Hindlimb muscle (tissue), 1 donor: Measurements from ENCODE around the gene PLCB4. TPM values are rescaled to one million over a fixed set of nuclear protein-coding genes. Genes with fewer than 3 reads are reported as not detected.
A peak's percentile ranks its signal among the peaks of the same experiment; 100 is the strongest.

ENCODE experiments used
- DNase-seq: peaks from one replicate; pipeline ENCODE4 v3.0.0-alpha.2; 2013
- polyA plus RNA-seq: library from polyadenylated mRNA; unstranded; fragments of 120-200 nt; gene quantifications from one replicate; pipeline ENCODE4 v1.2.1, GENCODE V29; 2013; ENCODE audit not compliant: insufficient read length

PLCB4 gene
- polyA plus RNA-seq, 1 donor, result 3.2 TPM

DNA sequence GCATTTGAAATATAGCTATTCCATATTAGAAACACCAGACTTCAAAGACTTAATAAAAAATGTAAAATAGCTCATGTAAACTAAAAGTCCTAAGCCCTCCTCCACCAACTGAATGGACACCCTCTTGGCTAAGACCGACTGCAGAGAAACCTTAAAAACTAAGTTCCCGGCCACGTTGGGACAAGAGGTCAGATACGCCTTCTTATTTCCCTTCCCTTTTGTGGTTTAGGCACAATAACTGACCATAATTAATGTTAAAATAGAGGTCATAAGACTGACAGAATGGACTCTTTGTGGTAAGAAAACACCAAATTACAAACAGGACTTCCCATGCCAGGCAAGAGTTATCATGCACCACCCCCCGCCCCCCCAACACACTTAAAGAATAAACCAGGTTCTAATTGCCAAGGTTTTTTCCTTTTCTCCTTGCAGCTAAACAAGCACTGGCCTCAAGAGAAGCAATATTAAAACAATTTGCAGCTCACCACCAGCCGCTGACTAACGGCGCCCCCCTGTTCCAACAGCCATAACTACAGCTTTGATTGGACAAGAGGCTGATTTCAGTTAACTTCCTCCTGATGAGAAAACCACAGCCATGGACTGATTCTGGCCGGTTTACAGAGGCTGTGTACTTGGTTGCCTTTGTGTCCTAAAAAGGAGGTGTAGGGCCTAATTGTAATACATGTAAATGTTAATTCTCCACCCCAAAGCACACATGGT, 434.8 kb downstream of the PLCB4 start:
- DNase-seq, result no peak

DNA sequence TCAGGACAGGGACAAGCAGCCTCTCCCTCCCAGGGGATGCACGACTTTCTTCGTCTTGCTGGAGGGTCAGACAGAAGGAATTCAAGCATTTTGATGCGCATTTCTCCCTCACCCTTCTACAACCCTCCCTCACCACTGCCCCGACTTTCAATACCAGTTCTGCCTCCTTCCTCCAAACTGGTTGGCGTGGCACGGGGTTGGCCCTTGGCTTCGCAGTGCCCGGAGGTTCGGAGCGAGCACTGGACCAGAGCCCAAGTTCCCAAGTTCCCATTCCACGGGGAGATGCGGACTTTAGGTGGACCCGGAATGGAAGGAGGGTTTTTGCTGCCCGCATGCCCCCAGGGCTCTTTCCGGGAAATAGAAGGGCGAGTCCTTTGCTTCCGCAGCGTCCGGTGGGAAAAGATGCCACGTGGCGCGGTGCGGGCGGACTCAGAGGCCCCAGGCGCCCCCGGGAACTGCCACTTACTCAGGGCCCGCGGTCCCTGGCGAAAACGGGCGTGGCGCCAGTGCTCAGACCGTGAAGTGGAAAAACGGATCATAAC, 437.5 kb downstream of the PLCB4 start:
- DNase-seq, result no peak

GRCh38 chr20:9506964-9507369, 438.1 kb downstream of the PLCB4 start:
- no peak for DNase-seq

GRCh38 chr20:9507544-9508239, 438.8 kb downstream of the PLCB4 start:
- DNase-seq, result no peak

- DNase-seq, result no peak
Measured at GRCh38 chr20:9508240-9508661, 439.4 kb downstream of the PLCB4 start.

GRCh38 chr20:9508696-9509178, 439.9 kb downstream of the PLCB4 start:
- no peak for DNase-seq

GRCh38 chr20:9509246-9509645, 440.4 kb downstream of the PLCB4 start:
- DNase-seq, result no peak

- no peak for DNase-seq
Measured at GRCh38 chr20:9510911-9511310, 442.0 kb downstream of the PLCB4 start.

DNA sequence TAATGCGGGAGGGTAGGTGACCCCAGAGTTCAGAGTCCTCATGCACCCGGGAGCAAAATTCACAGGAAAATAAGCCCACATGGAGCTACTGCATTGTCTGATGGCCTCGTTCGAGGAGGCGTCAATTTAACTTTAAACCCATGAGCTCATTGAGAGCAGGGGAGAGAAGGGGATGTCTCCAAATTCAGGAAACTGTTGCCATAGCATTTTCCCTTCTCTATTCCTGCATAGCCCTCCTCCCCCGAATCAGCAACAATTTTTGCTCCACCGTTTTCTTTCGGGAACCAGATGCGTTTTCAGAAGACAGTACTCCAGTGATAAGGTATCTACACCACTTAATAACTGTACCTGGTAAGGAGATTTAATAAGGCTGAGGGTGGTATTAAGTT, 445.2 kb downstream of the PLCB4 start:
- DNase-seq, result no peak

DNA sequence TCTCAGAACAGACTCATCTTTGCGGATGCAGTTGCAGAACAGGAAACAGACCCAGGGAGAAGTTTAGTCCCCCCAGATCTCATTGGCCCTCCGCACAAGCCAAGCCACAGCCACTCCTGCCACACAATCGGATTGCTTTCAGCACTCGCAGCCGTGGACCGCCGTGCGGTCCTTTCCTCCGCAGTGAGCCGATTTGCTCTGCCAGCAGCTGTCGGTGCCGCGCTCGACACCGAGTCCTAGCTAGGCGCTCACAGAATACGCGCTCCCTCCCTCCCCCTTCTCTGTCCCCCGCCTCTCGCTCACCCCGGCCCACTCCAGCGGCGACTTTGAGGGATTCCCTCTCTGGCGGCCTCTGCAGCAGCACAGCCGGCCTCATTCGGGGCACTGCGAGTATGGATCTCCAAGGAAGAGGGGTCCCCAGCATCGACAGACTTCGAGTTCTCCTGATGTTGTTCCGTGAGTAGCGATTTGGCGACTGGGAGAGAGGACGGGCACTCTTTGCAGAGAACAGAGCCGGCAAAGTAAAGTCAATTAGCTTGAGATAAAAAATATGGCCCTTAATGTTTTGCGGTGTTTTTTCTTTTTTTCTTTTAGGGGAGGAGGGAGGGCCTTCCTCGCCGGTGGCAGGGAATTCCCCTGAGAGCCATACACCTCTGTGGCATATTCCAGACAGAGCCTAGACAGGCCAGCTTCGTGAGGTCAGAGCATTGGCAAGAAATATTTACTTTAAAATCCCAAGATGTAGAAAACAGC, 445.8 kb downstream of the PLCB4 start, which contains the start of gene LAMP5:
Gene LAMP5 (plus strand): TSS at position 130 of the 753 bp plus-strand sequence. CDS start 263 bp downstream, at position 393.
- DNase-seq, result peak; percentile 41

DNA sequence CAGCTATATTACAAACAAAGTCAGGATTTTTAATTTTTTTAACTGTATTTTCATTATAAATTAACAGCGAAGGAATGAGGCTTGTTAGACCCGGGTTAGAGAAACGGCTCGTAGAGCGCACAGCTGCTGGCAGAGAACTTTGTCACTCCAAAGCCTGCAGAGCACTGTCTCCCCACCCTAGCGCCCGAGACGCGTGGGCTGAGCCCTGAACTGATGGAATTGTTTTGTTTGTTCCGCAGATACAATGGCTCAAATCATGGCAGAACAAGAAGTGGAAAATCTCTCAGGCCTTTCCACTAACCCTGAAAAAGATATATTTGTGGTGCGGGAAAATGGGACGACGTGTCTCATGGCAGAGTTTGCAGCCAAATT, 446.3 kb downstream of the PLCB4 start:
- no peak for DNase-seq

- DNase-seq, result no peak
Measured at GRCh38 chr20:9515741-9516233, 446.9 kb downstream of the PLCB4 start.

DNA sequence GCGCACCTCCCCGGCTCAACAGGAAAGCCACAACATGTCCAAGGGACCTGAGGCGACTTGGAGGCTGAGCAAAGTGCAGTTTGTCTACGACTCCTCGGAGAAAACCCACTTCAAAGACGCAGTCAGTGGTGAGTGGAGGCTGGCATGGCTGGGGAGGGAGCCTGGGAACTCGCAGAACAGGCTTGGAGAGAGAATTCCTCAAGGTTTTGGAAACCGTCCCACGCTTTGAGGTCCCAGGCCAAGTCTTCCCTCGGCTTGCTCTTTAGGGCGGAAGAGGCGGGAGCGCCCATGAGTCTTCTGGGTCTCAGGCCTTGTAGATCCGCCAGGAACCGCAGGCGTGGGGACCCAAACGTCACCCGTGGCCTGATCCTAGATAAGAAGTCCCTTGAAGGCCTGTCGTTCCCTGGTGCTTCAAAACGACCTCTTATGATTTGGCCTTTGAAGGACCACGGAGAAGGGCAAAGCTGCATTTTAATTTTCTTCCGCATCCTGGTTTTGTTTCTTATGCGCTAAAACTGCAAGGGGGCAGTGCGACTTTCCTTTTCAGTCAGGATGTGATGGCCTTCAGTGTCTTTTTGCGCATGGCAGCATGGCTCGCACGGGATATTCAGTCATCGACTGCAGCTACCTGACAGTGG, 447.5 kb downstream of the PLCB4 start:
- no peak for DNase-seq

- DNase-seq, result no peak
Measured at GRCh38 chr20:9517297-9518162, 448.6 kb downstream of the PLCB4 start.

DNA sequence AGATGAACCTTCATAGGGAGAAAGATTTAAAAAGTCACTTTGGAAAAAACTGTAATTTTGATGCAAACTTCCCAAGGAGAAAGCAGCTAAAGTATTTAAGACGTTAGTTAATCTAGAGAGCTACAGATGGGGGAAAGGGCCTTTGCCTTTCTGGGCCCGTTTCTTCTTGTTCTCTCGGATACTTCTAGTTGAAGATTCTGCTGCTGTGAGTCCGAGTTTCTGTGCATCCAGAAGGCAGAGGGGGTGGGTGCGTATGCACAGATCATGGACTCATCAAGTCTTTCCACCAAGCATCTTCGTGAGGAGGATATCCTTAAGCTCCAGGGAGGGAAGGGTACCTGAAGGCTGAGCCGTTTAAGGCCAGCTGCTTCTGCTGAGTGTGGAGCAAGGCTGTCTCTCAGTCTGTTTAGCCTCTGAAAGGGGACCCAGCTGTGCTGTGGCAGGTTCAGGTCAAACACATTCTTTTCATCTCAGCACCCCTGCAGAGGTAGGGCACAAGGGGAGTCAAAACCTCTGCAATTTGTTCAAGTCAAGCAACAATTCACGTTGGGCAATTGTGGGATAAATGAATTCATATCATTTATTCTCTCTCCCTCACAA, 449.8 kb downstream of the PLCB4 start:
- DNase-seq, result no peak

DNA sequence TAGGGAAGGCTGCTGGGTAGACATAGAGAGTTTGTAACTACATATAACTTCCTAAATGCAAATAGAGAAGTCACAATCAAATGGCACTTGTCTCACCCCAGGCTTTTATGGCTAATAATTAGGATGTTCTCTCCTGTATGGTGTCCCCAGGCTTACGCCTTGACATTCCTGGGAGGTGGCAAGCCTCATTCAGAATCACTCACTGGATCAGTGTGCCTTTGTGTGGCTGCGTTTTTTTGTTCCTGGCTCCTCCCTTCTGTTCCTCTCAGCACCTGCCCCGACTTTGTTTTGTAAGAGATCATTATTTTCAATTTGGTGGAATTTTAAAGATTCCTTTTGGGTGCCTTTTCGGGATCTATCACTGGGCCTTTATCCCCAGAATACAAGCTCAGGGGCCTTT, 451.2 kb downstream of the PLCB4 start:
- no peak for DNase-seq

GRCh38 chr20:9523636-9524035, 454.7 kb downstream of the PLCB4 start:
- DNase-seq, result no peak
